Type B pancreatic cell (in vitro differentiated cells): ENCODE data around the gene ELAC2. TPM values are rescaled to one million over a fixed set of nuclear protein-coding genes. Genes with fewer than 3 reads are reported as not detected.

Experiments
- DNase-seq: peaks from one replicate; pipeline ENCODE4 v3.0.0; 2021; ENCODE audit warnings: mixed read lengths; ENCODE audit not compliant: unreplicated experiment; ENCODE audit errors: extremely low spot score
- H3K27ac Mint-ChIP-seq: 2 replicates; pipeline ENCODE4 v1.8.0; 2021; ENCODE audit warnings: mild to moderate bottlenecking, mixed read lengths
- H3K27me3 Mint-ChIP-seq: 2 replicates; pipeline ENCODE4 v1.8.0; 2021; ENCODE audit warnings: mixed read lengths
- H3K36me3 Mint-ChIP-seq: 2 replicates; pipeline ENCODE4 v1.8.0; 2021; ENCODE audit warnings: mixed read lengths
- H3K4me1 Mint-ChIP-seq: one replicate; pipeline ENCODE4 v1.8.0; 2021; ENCODE audit warnings: mixed read lengths; ENCODE audit not compliant: unreplicated experiment
- H3K4me3 Mint-ChIP-seq: 2 replicates; pipeline ENCODE4 v1.8.0; 2021; ENCODE audit warnings: mild to moderate bottlenecking, mixed read lengths
- H3K9me3 Mint-ChIP-seq: 2 replicates; pipeline ENCODE4 v1.8.0; 2021; ENCODE audit warnings: mixed read lengths
- CTCF ChIP-seq: fragments of 200-600 bp; sonication (generic); conservative IDR thresholded peaks from 2 replicates; pipeline ENCODE4 v1.5.0; 2021; ENCODE audit warnings: antibody characterized with exemption, mild to moderate bottlenecking
- total RNA-seq: library from RNA; stranded (reverse); gene quantifications from 2 replicates; pipeline ENCODE4 v1.2.1, GENCODE V29; 2021; ENCODE audit warnings: low replicate concordance

The ELAC2 gene
- total RNA-seq, 1 donor from 2014 or later, result 55.8 TPM

- TF ChIP-seq CTCF, result no peak
- H3K36me3 Mint-ChIP-seq, result peaks cover 11% of the 10 kb centered on the region
- DNase-seq, result no peak
- H3K4me3 Mint-ChIP-seq, result no peak overlapping the region
- no peak overlapping the region for H3K27ac Mint-ChIP-seq
- H3K27me3 Mint-ChIP-seq, result no peaks in the 10 kb centered on the region
- no peaks in the 10 kb centered on the region for H3K9me3 Mint-ChIP-seq
- H3K4me1 Mint-ChIP-seq, result no peaks in the 10 kb centered on the region
Measured at GRCh38 chr17:13000561-13000960, 17.3 kb downstream of the ELAC2 start.

GRCh38 chr17:12998874-12999273 is 19.0 kb downstream of the ELAC2 start:
- Mint-ChIP-seq H3K36me3 (peaks cover 16% of the 10 kb centered on the region), H3K27me3 (no peaks in the 10 kb centered on the region), H3K4me3 (no peak overlapping the region), H3K4me1 (no peaks in the 10 kb centered on the region), H3K27ac (no peak overlapping the region), H3K9me3 (no peaks in the 10 kb centered on the region)
- no peak for TF ChIP-seq CTCF
- DNase-seq, result no peak

- H3K27ac Mint-ChIP-seq, result no peak overlapping the region
- no peaks in the 10 kb centered on the region for H3K4me1 Mint-ChIP-seq
- H3K4me3 Mint-ChIP-seq, result no peak overlapping the region
- DNase-seq, result no peak
- peaks cover 16% of the 10 kb centered on the region for H3K36me3 Mint-ChIP-seq
- no peaks in the 10 kb centered on the region for H3K27me3 Mint-ChIP-seq
- TF ChIP-seq CTCF, result no peak
- no peaks in the 10 kb centered on the region for H3K9me3 Mint-ChIP-seq
Measured at GRCh38 chr17:12998461-12998860, 19.4 kb downstream of the ELAC2 start.

- H3K36me3 Mint-ChIP-seq, result peaks cover 18% of the 10 kb centered on the region
- no peaks in the 10 kb centered on the region for H3K9me3 Mint-ChIP-seq
Measured at GRCh38 chr17:12996941-12997340, 20.9 kb downstream of the ELAC2 start.

GRCh38 chr17:12996357-12996756 is 21.5 kb downstream of the ELAC2 start:
- no peaks in the 10 kb centered on the region for H3K9me3 Mint-ChIP-seq
- DNase-seq, result no peak
- no peaks in the 10 kb centered on the region for H3K27me3 Mint-ChIP-seq
- H3K4me1 Mint-ChIP-seq, result no peaks in the 10 kb centered on the region
- TF ChIP-seq CTCF, result no peak
- H3K4me3 Mint-ChIP-seq, result no peak overlapping the region
- no peak overlapping the region for H3K27ac Mint-ChIP-seq
- peaks cover 24% of the 10 kb centered on the region for H3K36me3 Mint-ChIP-seq

More at GRCh38 chr17:12996941-12997340, 20.9 kb downstream of the ELAC2 start:
- no peak overlapping the region for H3K27ac Mint-ChIP-seq
- no peaks in the 10 kb centered on the region for H3K27me3 Mint-ChIP-seq
- no peak for DNase-seq
- no peak for TF ChIP-seq CTCF
- no peak overlapping the region for H3K4me3 Mint-ChIP-seq
- no peaks in the 10 kb centered on the region for H3K4me1 Mint-ChIP-seq

- peaks cover 25% of the 10 kb centered on the region for H3K36me3 Mint-ChIP-seq
- no peak for DNase-seq
- no peak overlapping the region for H3K27ac Mint-ChIP-seq
- no peak overlapping the region for H3K4me3 Mint-ChIP-seq
- H3K9me3 Mint-ChIP-seq, result no peaks in the 10 kb centered on the region
- no peaks in the 10 kb centered on the region for H3K27me3 Mint-ChIP-seq
- H3K4me1 Mint-ChIP-seq, result no peaks in the 10 kb centered on the region
- TF ChIP-seq CTCF, result no peak
Measured at GRCh38 chr17:12995896-12996295, 21.9 kb downstream of the ELAC2 start.
